HCT116 (cell line): ENCODE measurements around the gene IL20RB. TPM values are rescaled to one million over a fixed set of nuclear protein-coding genes. Genes with fewer than 3 reads are reported as not detected.

Experiments used
- ATAC-seq: fragments of 200-7000 bp; cut with Tn5 transposase; 2 replicates; pipeline ENCODE4 v1.9.1; 2020; ENCODE audit warnings: mild to moderate bottlenecking, moderate library complexity
- BruUV-seq: library from RNA; stranded (reverse); fragments of 400-500 nt; replicated peaks from 2 replicates; lab custom pipeline; 2021; lab: Mats Ljungman, UMichigan
- CTCF ChIA-PET: fragments of 300-600 bp; sonication (Branson Sonifier 250); formaldehyde crosslinking; loops from one replicate; lab custom pipeline; 2021; ENCODE audit warnings: antibody characterized with exemption; lab: Charles Lee
- POLR2A ChIA-PET: fragments of 300-600, 350-600 bp; sonication (Branson Sonifier 250); formaldehyde crosslinking; loops from one replicate; lab custom pipeline; 2021; ENCODE audit warnings: antibody characterized with exemption; lab: Charles Lee
- RAD21 ChIA-PET, 2 experiments: fragments of 300-600 bp; sonication (Branson Sonifier 250); formaldehyde crosslinking; loops; one replicate each; lab custom pipeline; 2023; ENCODE audit warnings: low total read pairs in 2 of 2; ENCODE audit not compliant: uncharacterized antibody in 2 of 2, unreplicated experiment in 2 of 2, low non-redundant PET in 1 of 2; lab: Charles Lee
- DNase-seq: peaks from one replicate; pipeline ENCODE4 v3.0.0-alpha.2; 2010; ENCODE audit warnings: low read depth, low spot score
- H2AFZ ChIP-seq: fragments of 200-600 bp; shearing (Covaris generic), sonication (generic); 2 replicates; pipeline ENCODE4 v1.6.1; 2017; ENCODE audit warnings: low read depth, mixed run types, mixed read lengths, antibody characterized with exemption, low read length; ENCODE audit not compliant: poor library complexity, severe bottlenecking
- H3K27ac ChIP-seq: 2 replicates; pipeline ENCODE4 v1.5.1; 2012; ENCODE audit warnings: low read depth, low read length
- H3K27me3 ChIP-seq: fragments of 200-600 bp; sonication (generic); 2 replicates; pipeline ENCODE4 v1.6.1; 2016; ENCODE audit warnings: mixed run types, low read length, mixed read lengths; ENCODE audit not compliant: insufficient read depth
- H3K36me3 ChIP-seq, 2 experiments: fragments of 200-500 bp in 1 of 2; fragments of 200-600 bp in 1 of 2; sonication (Bioruptor generic) in 1 of 2; sonication (generic) in 1 of 2; 2 replicates each; pipeline versions ENCODE4 v1.5.1 to v1.6.1; 2014 to 2016; ENCODE audit warnings: low read length in 2 of 2, inconsistent platforms in 1 of 2, mixed read lengths in 1 of 2, mixed run types in 1 of 2; ENCODE audit not compliant: insufficient read depth in 2 of 2, control insufficient read depth in 1 of 2
- H3K4me1 ChIP-seq, 2 experiments: fragments of 200-600 bp in 1 of 2; sonication (generic) in 1 of 2; 2 replicates each; pipeline versions ENCODE4 v1.5.1 to v1.6.1; 2012 to 2017; ENCODE audit warnings: low read length in 2 of 2, inconsistent platforms in 1 of 2, mild to moderate bottlenecking in 1 of 2, mixed read lengths in 1 of 2, mixed run types in 1 of 2, moderate library complexity in 1 of 2; ENCODE audit not compliant: insufficient read depth in 2 of 2, control insufficient read depth in 1 of 2
- H3K4me2 ChIP-seq: fragments of 200-600 bp; sonication (generic); 2 replicates; pipeline ENCODE4 v1.6.1; 2017; ENCODE audit warnings: mixed run types, low read length, mixed read lengths
- H3K4me3 ChIP-seq, 2 experiments: fragments of 200-600 bp in 1 of 2; sonication (generic) in 1 of 2; replicated peaks in 1 of 2; 2 replicates each; pipeline ENCODE4 v1.5.1; 2011 to 2016; ENCODE audit warnings: low read length in 2 of 2, control low read depth in 1 of 2, low read depth in 1 of 2, mild to moderate bottlenecking in 1 of 2, mixed read lengths in 1 of 2, mixed run types in 1 of 2
- H3K79me2 ChIP-seq: fragments of 200-600 bp; sonication (generic); 2 replicates; pipeline ENCODE4 v1.6.1; 2017; ENCODE audit warnings: mild to moderate bottlenecking, mixed run types, low read length, moderate library complexity, mixed read lengths; ENCODE audit not compliant: insufficient read depth
- H3K9ac ChIP-seq: fragments of 200-600 bp; sonication (generic); 2 replicates; pipeline ENCODE4 v1.6.1; 2016; ENCODE audit warnings: low read length, mixed read lengths
- H3K9me2 ChIP-seq: fragments of 200-600 bp; sonication (generic), shearing (Covaris generic); 2 replicates; pipeline ENCODE4 v1.6.1; 2017; ENCODE audit warnings: mixed run types, mild to moderate bottlenecking, moderate library complexity; ENCODE audit not compliant: insufficient read depth
- H3K9me3 ChIP-seq, 2 experiments: fragments of 200-500 bp in 1 of 2; fragments of 200-600 bp in 1 of 2; sonication (Bioruptor generic) in 1 of 2; sonication (generic) in 1 of 2; 2 replicates each; pipeline ENCODE4 v1.6.1; 2014 to 2017; ENCODE audit warnings: low read length in 2 of 2, mixed read lengths in 2 of 2, inconsistent platforms in 1 of 2, low read depth in 1 of 2, mild to moderate bottlenecking in 1 of 2, mixed run types in 1 of 2, moderate library complexity in 1 of 2; ENCODE audit not compliant: control insufficient read depth in 1 of 2, insufficient read depth in 1 of 2
- H4K20me1 ChIP-seq: fragments of 200-600 bp; sonication (generic), shearing (Covaris generic); 2 replicates; pipeline ENCODE4 v1.6.1; 2017; ENCODE audit warnings: mixed run types, mild to moderate bottlenecking, moderate library complexity; ENCODE audit not compliant: insufficient read depth
- CBX3 ChIP-seq: IDR thresholded peaks from 2 replicates; pipeline ENCODE4 v1.6.1; 2012; ENCODE audit warnings: low read depth
- CEBPB ChIP-seq: IDR thresholded peaks from 2 replicates; pipeline ENCODE4 v1.6.1; 2012; ENCODE audit warnings: low read depth
- CTCF ChIP-seq, 3 experiments: fragments of 200-600 bp in 1 of 3; sonication (generic) in 1 of 3; IDR thresholded peaks in 2 of 3; conservative IDR thresholded peaks in 1 of 3; 2 replicates each; pipeline ENCODE4 v1.5.1; 2012 to 2017; ENCODE audit warnings: low read depth in 2 of 3, low read length in 2 of 3, antibody characterized with exemption in 1 of 3, borderline replicate concordance in 1 of 3, control low read depth in 1 of 3, mild to moderate bottlenecking in 1 of 3, mixed read lengths in 1 of 3, mixed run types in 1 of 3, moderate library complexity in 1 of 3; ENCODE audit not compliant: insufficient read depth in 1 of 3
- FOSL1 ChIP-seq: IDR thresholded peaks from 2 replicates; pipeline ENCODE4 v1.6.1; 2012; ENCODE audit warnings: low read depth
- JUND ChIP-seq: IDR thresholded peaks from 2 replicates; pipeline ENCODE4 v1.6.1; 2012
- POLR2A ChIP-seq: IDR thresholded peaks from 2 replicates; pipeline ENCODE4 v1.7.0; 2011; ENCODE audit warnings: borderline replicate concordance; ENCODE audit not compliant: insufficient read depth, insufficient read length; ENCODE audit errors: extremely low read depth
- RAD21 ChIP-seq: IDR thresholded peaks from 2 replicates; pipeline ENCODE4 v1.6.1; 2012; ENCODE audit warnings: low read depth, mild to moderate bottlenecking
- REST ChIP-seq: IDR thresholded peaks from 2 replicates; pipeline ENCODE4 v1.6.1; 2012; ENCODE audit warnings: low read depth
- SIN3A ChIP-seq: IDR thresholded peaks from 2 replicates; pipeline ENCODE4 v1.6.1; 2012; ENCODE audit warnings: low read depth
- YY1 ChIP-seq: IDR thresholded peaks from 2 replicates; pipeline ENCODE4 v1.6.1; 2011; ENCODE audit warnings: low read length, low read depth, moderate library complexity, mild to moderate bottlenecking; ENCODE audit not compliant: insufficient replicate concordance; ENCODE audit errors: extremely low read depth
- ZNF274 ChIP-seq: fragments of 200-500 bp; sonication (Bioruptor generic); IDR thresholded peaks from 2 replicates; pipeline ENCODE4 v1.6.1; 2014; ENCODE audit warnings: mild to moderate bottlenecking, low read depth, low read length, inconsistent platforms
- intact Hi-C: fragments of 100-400 bp; cut with micrococcal nuclease; formaldehyde crosslinking; loops from 2 replicates; pipeline ENCODE4 v1.10.0; 2022
- total RNA-seq: library from RNA; stranded (reverse); gene quantifications from one replicate; pipeline ENCODE4 v1.2.1, GENCODE V29; 2021; ENCODE audit not compliant: unreplicated experiment
- TF ChIP-seq, protein P1 (sequence below): IDR thresholded peaks from 2 replicates; pipeline ENCODE4 v1.6.1; 2011; ENCODE audit warnings: mild to moderate bottlenecking, low read length, moderate library complexity; ENCODE audit not compliant: insufficient replicate concordance; ENCODE audit errors: extremely low read depth
- TF ChIP-seq, protein P2 (sequence below): IDR thresholded peaks from 2 replicates; pipeline ENCODE4 v1.6.1; 2012

IL20RB gene
- total RNA-seq, 1 experiment from 2014 or later, result 6.1 TPM

DNA sequence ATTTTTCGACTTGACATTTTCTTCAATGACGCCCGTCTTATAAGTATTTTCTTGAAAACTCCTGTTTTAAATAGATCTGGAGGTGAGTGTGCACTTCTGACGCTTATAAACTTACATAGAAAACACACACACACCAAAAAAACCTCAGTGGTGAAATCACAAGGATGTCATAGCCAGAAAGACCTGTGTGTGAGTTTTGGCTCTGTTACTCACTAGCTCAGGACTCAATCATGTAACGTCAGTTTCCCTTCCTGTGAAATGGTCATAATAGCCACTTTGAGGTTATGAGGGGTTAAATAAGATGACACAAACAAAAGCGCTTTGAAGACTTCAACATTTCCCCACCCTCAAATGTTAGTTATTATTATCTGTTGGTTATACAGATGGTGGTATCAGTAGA, 1.8 kb downstream of the IL20RB start:
- ChIA-PET RAD21 (no interaction called here), POLR2A (no interaction called here), CTCF (interaction anchor here (1.8 kb wide), 1 partner anchor 54 kb away, joined by 4 read pairs; no protein-coding TSS in a partner anchor)
- Histone ChIP-seq H3K27ac (no peak overlapping the region), H3K9me3 (no peaks in the 10 kb centered on the region), H3K36me3 (no peaks in the 10 kb centered on the region), H3K4me2 (no peak overlapping the region), H2AFZ (no peak overlapping the region), H3K9me2 (no peaks in the 10 kb centered on the region), H3K79me2 (no peaks in the 10 kb centered on the region), H3K4me3 (no peak overlapping the region), H3K4me1 (peaks cover 45 to 57% of the 10 kb centered on the region in 2 experiments), H3K27me3 (no peaks in the 10 kb centered on the region), H3K9ac (no peak overlapping the region), H4K20me1 (no peaks in the 10 kb centered on the region)
- DNase-seq (no peak), ATAC-seq (no peak)
- TF ChIP-seq YY1 (no peak), SIN3A (no peak), POLR2A (no peak), CTCF (IDR thresholded peaks at IDR 0.05 in 2 of 3, conservative IDR thresholded peaks at IDR 0.05 in 1 of 3; ENCODE audit: borderline replicate concordance in 1 of 3, insufficient read depth in 1 of 3, low read depth in 2 of 3, low read length in 2 of 3) (no peak), RAD21 (no peak), REST (no peak), ZNF274 (no peak), JUND (no peak), CBX3 (no peak), CEBPB (no peak), FOSL1 (no peak)
- TF ChIP-seq, protein P1, sequence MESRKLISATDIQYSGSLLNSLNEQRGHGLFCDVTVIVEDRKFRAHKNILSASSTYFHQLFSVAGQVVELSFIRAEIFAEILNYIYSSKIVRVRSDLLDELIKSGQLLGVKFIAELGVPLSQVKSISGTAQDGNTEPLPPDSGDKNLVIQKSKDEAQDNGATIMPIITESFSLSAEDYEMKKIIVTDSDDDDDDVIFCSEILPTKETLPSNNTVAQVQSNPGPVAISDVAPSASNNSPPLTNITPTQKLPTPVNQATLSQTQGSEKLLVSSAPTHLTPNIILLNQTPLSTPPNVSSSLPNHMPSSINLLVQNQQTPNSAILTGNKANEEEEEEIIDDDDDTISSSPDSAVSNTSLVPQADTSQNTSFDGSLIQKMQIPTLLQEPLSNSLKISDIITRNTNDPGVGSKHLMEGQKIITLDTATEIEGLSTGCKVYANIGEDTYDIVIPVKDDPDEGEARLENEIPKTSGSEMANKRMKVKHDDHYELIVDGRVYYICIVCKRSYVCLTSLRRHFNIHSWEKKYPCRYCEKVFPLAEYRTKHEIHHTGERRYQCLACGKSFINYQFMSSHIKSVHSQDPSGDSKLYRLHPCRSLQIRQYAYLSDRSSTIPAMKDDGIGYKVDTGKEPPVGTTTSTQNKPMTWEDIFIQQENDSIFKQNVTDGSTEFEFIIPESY, result no peak
- TF ChIP-seq, protein P2, sequence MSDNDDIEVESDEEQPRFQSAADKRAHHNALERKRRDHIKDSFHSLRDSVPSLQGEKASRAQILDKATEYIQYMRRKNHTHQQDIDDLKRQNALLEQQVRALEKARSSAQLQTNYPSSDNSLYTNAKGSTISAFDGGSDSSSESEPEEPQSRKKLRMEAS, result no peak
- BruUV-seq, result no TSS peak
- intact Hi-C loops, result loop anchor here (5.0 kb wide), 1 partner anchor 97 kb away; the partner anchor contains the start of gene NCK1
